Endothelial cell of umbilical vein (primary cell): ENCODE measurements around the gene SSX4.
"Not testable (repeated sequence)": the region's sequence is repeated elsewhere in the genome, so short reads cannot be mapped to it uniquely, and the experiment has no call there.

ENCODE experiments used
- EZH2 ChIP-seq: IDR thresholded peaks from 2 replicates; pipeline ENCODE4 v1.6.1; 2012; ENCODE audit warnings: borderline replicate concordance, low read depth, mild to moderate bottlenecking, moderate library complexity, low read length, inconsistent platforms; ENCODE audit not compliant: severe bottlenecking
- FOS ChIP-seq: IDR thresholded peaks from 2 replicates; pipeline ENCODE4 v1.6.1; 2011; ENCODE audit warnings: mild to moderate bottlenecking, low read length, moderate library complexity, borderline replicate concordance; ENCODE audit not compliant: insufficient read depth
- GATA2 ChIP-seq: IDR thresholded peaks from 2 replicates; pipeline ENCODE4 v1.7.0; 2011; ENCODE audit warnings: low read depth, mild to moderate bottlenecking, moderate library complexity, mixed read lengths, low read length; ENCODE audit not compliant: insufficient read length, insufficient read depth
- POLR2A ChIP-seq: IDR thresholded peaks from 2 replicates; pipeline ENCODE4 v1.6.1; 2012; ENCODE audit warnings: low read depth, mild to moderate bottlenecking, control low read depth, low read length
- POLR2AphosphoS5 ChIP-seq: IDR thresholded peaks from 2 replicates; pipeline ENCODE4 v1.6.1; 2012; ENCODE audit warnings: low read depth, mild to moderate bottlenecking, control low read depth, low read length, moderate library complexity; ENCODE audit not compliant: insufficient read depth
- TF ChIP-seq, protein P1 (sequence below), 2 donors: IDR thresholded peaks; 1 replicate in 1 of 2; 2 replicates in 1 of 2; pipeline ENCODE4 v1.5.1; 2011; ENCODE audit warnings: low read length in 2 of 2, mild to moderate bottlenecking in 2 of 2, moderate library complexity in 2 of 2, control low read depth in 1 of 2, inconsistent platforms in 1 of 2, low read depth in 1 of 2; ENCODE audit not compliant: insufficient read depth in 1 of 2; ENCODE audit errors: extremely low read depth in 1 of 2
- TF ChIP-seq, protein P2 (sequence below): IDR thresholded peaks from 2 replicates; pipeline ENCODE4 v1.6.1; 2011; ENCODE audit not compliant: insufficient read depth, insufficient read length

DNA sequence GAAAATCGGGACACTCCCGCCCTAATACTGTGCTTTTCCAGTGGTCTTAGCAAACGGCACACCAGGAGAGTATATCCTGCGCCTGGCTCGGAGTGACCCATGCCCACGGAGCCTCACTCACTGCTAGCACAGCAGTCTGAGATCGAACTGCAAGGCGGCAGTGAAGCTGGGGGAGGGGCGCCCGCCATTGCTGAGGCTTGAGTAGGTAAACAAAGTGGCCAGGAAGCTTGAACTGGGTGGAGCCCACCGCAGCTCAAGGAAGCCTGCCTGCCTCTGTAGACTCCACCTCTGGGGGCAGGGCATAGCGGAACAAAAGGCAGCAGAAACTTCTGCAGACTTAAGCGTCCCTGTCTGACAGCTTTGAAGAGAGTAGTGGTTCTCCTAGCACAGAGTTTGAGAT, 50.4 kb downstream of the SSX4 start:
- TF ChIP-seq, protein P1, sequence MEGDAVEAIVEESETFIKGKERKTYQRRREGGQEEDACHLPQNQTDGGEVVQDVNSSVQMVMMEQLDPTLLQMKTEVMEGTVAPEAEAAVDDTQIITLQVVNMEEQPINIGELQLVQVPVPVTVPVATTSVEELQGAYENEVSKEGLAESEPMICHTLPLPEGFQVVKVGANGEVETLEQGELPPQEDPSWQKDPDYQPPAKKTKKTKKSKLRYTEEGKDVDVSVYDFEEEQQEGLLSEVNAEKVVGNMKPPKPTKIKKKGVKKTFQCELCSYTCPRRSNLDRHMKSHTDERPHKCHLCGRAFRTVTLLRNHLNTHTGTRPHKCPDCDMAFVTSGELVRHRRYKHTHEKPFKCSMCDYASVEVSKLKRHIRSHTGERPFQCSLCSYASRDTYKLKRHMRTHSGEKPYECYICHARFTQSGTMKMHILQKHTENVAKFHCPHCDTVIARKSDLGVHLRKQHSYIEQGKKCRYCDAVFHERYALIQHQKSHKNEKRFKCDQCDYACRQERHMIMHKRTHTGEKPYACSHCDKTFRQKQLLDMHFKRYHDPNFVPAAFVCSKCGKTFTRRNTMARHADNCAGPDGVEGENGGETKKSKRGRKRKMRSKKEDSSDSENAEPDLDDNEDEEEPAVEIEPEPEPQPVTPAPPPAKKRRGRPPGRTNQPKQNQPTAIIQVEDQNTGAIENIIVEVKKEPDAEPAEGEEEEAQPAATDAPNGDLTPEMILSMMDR (IDR thresholded peaks at IDR 0.05; ENCODE audit: extremely low read depth in 1 of 2, insufficient read depth in 1 of 2, low read depth in 1 of 2, low read length in 2 of 2): not testable (repeated sequence)
- TF ChIP-seq POLR2AphosphoS5, EZH2, POLR2A, GATA2, FOS: not testable (repeated sequence)
- TF ChIP-seq, protein P2, sequence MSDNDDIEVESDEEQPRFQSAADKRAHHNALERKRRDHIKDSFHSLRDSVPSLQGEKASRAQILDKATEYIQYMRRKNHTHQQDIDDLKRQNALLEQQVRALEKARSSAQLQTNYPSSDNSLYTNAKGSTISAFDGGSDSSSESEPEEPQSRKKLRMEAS: not testable (repeated sequence)
